K562 (cell line): ENCODE measurements around the gene SPATA31D3. TPM values are rescaled to one million over a fixed set of nuclear protein-coding genes. Genes with fewer than 3 reads are reported as not detected.

Source experiments
- ATAC-seq: fragments of 200-7000 bp; cut with Tn5 transposase; 3 replicates; pipeline ENCODE4 v1.9.1; 2020; ENCODE audit warnings: moderate library complexity
- BruUV-seq: library from RNA; stranded (reverse); fragments of 400-500 nt; replicated peaks from 2 replicates; lab custom pipeline; 2021; lab: Mats Ljungman, UMichigan
- CTCF ChIA-PET: fragments of 300-600 bp; formaldehyde crosslinking; extraction: SDS; loops from one replicate; lab custom pipeline; 2021; ENCODE audit warnings: low intra/inter-chr PET ratio; lab: Yijun Ruan, JAX
- POLR2A ChIA-PET: fragments of 300-600, 350-650 bp; sonication (Branson Sonifier 250); formaldehyde crosslinking; extraction: SDS; loops from one replicate; lab custom pipeline; 2021; ENCODE audit warnings: antibody characterized with exemption, inconsistent platforms; lab: Yijun Ruan, JAX
- DNase-seq, 4 experiments: peaks; one replicate each; pipeline versions ENCODE4 v3.0.0 to v3.0.0-alpha.2; 2011 to 2018; ENCODE audit warnings: low spot score in 3 of 4, mixed read lengths in 3 of 4; ENCODE audit errors: extremely low read depth in 1 of 4
- FAIRE-seq: peaks from 2 replicates; lab custom pipeline; 2011; peaks lifted over from hg19 to GRCh38; lab: Jason Lieb, UNC
- H2AFZ ChIP-seq: 2 replicates; pipeline ENCODE4 v1.6.0; 2011; ENCODE audit warnings: low read depth, low read length, control low read depth, inconsistent platforms
- H3K27ac ChIP-seq: fragments of 200-600 bp; 3 replicates; pipeline ENCODE4 v1.8.0; 2011; ENCODE audit warnings: low read depth, mild to moderate bottlenecking, control low read depth, inconsistent platforms, low read length, moderate library complexity, mixed read lengths; ENCODE audit errors: extremely low read depth
- H3K27me3 ChIP-seq, 2 experiments: fragments of 300-600 bp in 1 of 2; 2 replicates in 1 of 2; 3 replicates in 1 of 2; pipeline versions ENCODE4 v1.6.0 to v1.8.0; 2011; ENCODE audit warnings: inconsistent platforms in 2 of 2, low read length in 2 of 2, mild to moderate bottlenecking in 1 of 2, mixed read lengths in 1 of 2, moderate library complexity in 1 of 2; ENCODE audit not compliant: control insufficient read depth in 2 of 2, insufficient read depth in 2 of 2
- H3K36me3 ChIP-seq: fragments of 300-600 bp; 3 replicates; pipeline ENCODE4 v1.8.0; 2011; ENCODE audit warnings: mild to moderate bottlenecking, low read length, inconsistent platforms; ENCODE audit not compliant: control insufficient read depth, insufficient read depth
- H3K4me1 ChIP-seq, 2 experiments: fragments of 200-600 bp in 1 of 2; replicated peaks in 1 of 2; 2 replicates in 1 of 2; 3 replicates in 1 of 2; pipeline versions ENCODE4 v1.5.1 to v1.8.0; 2011; ENCODE audit warnings: inconsistent platforms in 2 of 2, low read length in 2 of 2, mild to moderate bottlenecking in 1 of 2, mixed read lengths in 1 of 2, moderate library complexity in 1 of 2; ENCODE audit not compliant: control insufficient read depth in 2 of 2, insufficient read depth in 2 of 2
- H3K4me2 ChIP-seq: 2 replicates; pipeline ENCODE4 v1.6.1; 2011; ENCODE audit warnings: low read length, control low read depth, inconsistent platforms, mixed read lengths; ENCODE audit not compliant: insufficient read depth
- H3K4me3 ChIP-seq: fragments of 200-600 bp; sonication (generic), shearing (Covaris generic); 2 replicates; pipeline ENCODE4 v1.5.1; 2016; ENCODE audit warnings: control low read depth, inconsistent platforms
- H3K79me2 ChIP-seq: fragments of 200-600 bp; 3 replicates; pipeline ENCODE4 v1.8.0; 2011; ENCODE audit warnings: low read length, inconsistent platforms; ENCODE audit not compliant: control insufficient read depth, insufficient read depth
- H3K9ac ChIP-seq, 2 experiments: 2 replicates each; pipeline versions ENCODE4 v1.6.0 to v1.6.1; 2011; ENCODE audit warnings: low read depth in 2 of 2, low read length in 2 of 2, control low read depth in 1 of 2, inconsistent platforms in 1 of 2, mild to moderate bottlenecking in 1 of 2, mixed read lengths in 1 of 2; ENCODE audit not compliant: insufficient read depth in 1 of 2
- H3K9me1 ChIP-seq: one replicate; pipeline ENCODE4 v1.6.0; 2011; ENCODE audit warnings: inconsistent platforms, mild to moderate bottlenecking, low read length, moderate library complexity; ENCODE audit not compliant: control insufficient read depth, insufficient read depth
- H3K9me3 ChIP-seq: replicated peaks from 2 replicates; pipeline ENCODE4 v1.5.1; 2011; ENCODE audit warnings: low read depth, low read length, inconsistent platforms; ENCODE audit not compliant: control insufficient read depth, insufficient read depth
- H4K20me1 ChIP-seq: replicated peaks from 2 replicates; pipeline ENCODE4 v1.6.1; 2011; ENCODE audit warnings: low read length, inconsistent platforms, mixed read lengths; ENCODE audit not compliant: control insufficient read depth, insufficient read depth
- ATF1 ChIP-seq, 2 experiments: fragments of 450-650 bp in 1 of 2; IDR thresholded peaks; 2 replicates each; pipeline ENCODE4 v1.6.1; 2016; ENCODE audit warnings: missing compliant biosample characterization in 1 of 2, missing genetic modification characterization in 1 of 2
- EHMT2 ChIP-seq: fragments of 450-650 bp; IDR thresholded peaks from 2 replicates; pipeline ENCODE4 v1.6.1; 2018; ENCODE audit warnings: antibody characterized with exemption
- HNRNPK ChIP-seq: fragments of 200-400 bp; formaldehyde crosslinking; IDR thresholded peaks from one replicate; pipeline ENCODE4 v1.6.1; 2018; ENCODE audit warnings: mild to moderate bottlenecking, low read depth, low read length; ENCODE audit not compliant: poor library complexity, severe bottlenecking
- SP1 ChIP-seq: sonication (generic); formaldehyde crosslinking; IDR thresholded peaks from 2 replicates; pipeline ENCODE4 v1.8.1; 2022; ENCODE audit warnings: mild to moderate bottlenecking, missing genetic modification reagents
- ZNF174 ChIP-seq: fragments of 250-450 bp; sonication (Bioruptor Pico); IDR thresholded peaks from 2 replicates; pipeline ENCODE4 v1.4.0; 2020; ENCODE audit warnings: mild to moderate bottlenecking
- ZNF561 ChIP-seq: fragments of 450-650 bp; formaldehyde crosslinking; conservative IDR thresholded peaks from 2 replicates; pipeline ENCODE4 v1.4.0; 2020; ENCODE audit warnings: mild to moderate bottlenecking, moderate library complexity
- WGBS: fragments of 100-300 bp; shearing (Covaris generic); methylation state at CpG from one replicate; pipeline ENCODE4 v1.1.6; 2016; ENCODE audit warnings: low coverage, mixed read lengths; ENCODE audit not compliant: insufficient coverage; ENCODE audit errors: missing lambda C conversion rate; 5-methylcytosine and 5-hydroxymethylcytosine counted together
- in situ Hi-C: fragments of 300-500 bp; cut with MboI; formaldehyde crosslinking; loops from 4 replicates; pipeline ENCODE4 v1.15.0; 2018; ENCODE audit warnings: inconsistent platforms, mixed read lengths
- intact Hi-C: fragments of 100-400 bp; cut with micrococcal nuclease; formaldehyde crosslinking; loops from 2 replicates; pipeline ENCODE4 v1.14.2; 2022
- polyA plus RNA-seq, 8 experiments: library from polyadenylated mRNA; depleted of rRNA in 4 of 8; stranded (reverse) in 5 of 8; unstranded in 3 of 8; fragments of >200 nt; fragmentation: Nextera tagmentation in 2 of 8; fragmentation: Illumina TruSeq in 1 of 8; extraction: Ambion mirVana in 2 of 8; extraction: Trizol in 1 of 8; gene quantifications; 2 replicates each; pipeline versions ENCODE4 v1.2.1 to v1.2.3, GENCODE V29; 2011 to 2014; ENCODE audit warnings: inconsistent platforms in 1 of 8, missing spikeins in 1 of 8
- total RNA-seq, 7 experiments: library from RNA; depleted of rRNA in 6 of 7; stranded (reverse); fragments of >200 nt in 6 of 7; fragmentation: Illumina TruSeq in 2 of 7; extraction: Trizol in 2 of 7; gene quantifications; 2 replicates each; pipeline versions ENCODE4 v1.2.1 to v1.2.3, GENCODE V29; 2011 to 2021; ENCODE audit warnings: low replicate concordance in 1 of 7

Gene SPATA31D3
- total and polyA plus RNA-seq, 9 of the 15 experiments (the other 6 are each of a cell fraction or from before 2014, with no cell fraction given), result not detected

DNA sequence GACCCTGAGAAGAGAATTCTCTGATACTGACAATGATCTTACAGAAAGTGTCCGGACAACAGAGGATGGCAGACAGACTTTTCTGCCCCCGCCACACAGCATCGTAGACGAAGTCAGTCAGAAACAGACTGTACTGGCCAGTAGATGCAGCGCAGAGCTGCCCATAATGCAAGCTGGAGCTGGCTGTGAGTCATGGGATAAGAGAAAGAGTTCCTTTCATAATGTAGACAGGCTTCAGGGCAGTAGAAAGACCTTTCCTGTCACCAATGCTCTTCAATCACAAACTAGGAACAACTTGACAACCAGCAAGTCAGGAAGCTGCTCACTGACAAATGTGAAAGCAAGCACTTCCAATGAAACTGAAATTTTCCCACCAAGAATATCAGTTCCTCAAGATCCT is 50.4 kb downstream of the SPATA31D3 start:
- 3% methylated on average over 5 of the region's 5 CpGs for WGBS
- DNase-seq, result no peak
- Histone ChIP-seq H3K4me1 (no peaks in the 10 kb centered on the region), H3K4me2 (no peak overlapping the region), H4K20me1 (no peaks in the 10 kb centered on the region), H3K36me3 (no peaks in the 10 kb centered on the region), H2AFZ (no peak overlapping the region), H3K9ac (no peak overlapping the region), H3K27ac (no peak overlapping the region), H3K27me3 (no peaks in the 10 kb centered on the region), H3K79me2 (no peaks in the 10 kb centered on the region), H3K9me3 (no peaks in the 10 kb centered on the region), H3K4me3 (no peak overlapping the region), H3K9me1 (no peaks in the 10 kb centered on the region)
- ChIA-PET CTCF (no interaction called here), POLR2A (no interaction called here)
- ATAC-seq, result no peak
- no TSS peak for BruUV-seq
- no peak for TF ChIP-seq EHMT2
- TF ChIP-seq ATF1 (CRISPR knock-in tag; IDR thresholded peaks at IDR 0.05), result no peak
- TF ChIP-seq ATF1 (tag; IDR thresholded peaks at IDR 0.05), result no peak
- no peak for TF ChIP-seq ZNF174 (CRISPR knock-in tag)
- no peak for TF ChIP-seq SP1 (CRISPR knock-in tag)
- no peak for TF ChIP-seq HNRNPK
- no peak for TF ChIP-seq ZNF561 (CRISPR knock-in tag)
- intact Hi-C loops, result no loop called here
- FAIRE-seq, result no peak
- in situ Hi-C loops, result no loop called here

Other genes starting within 250 kb of the SPATA31D3 start
- not detected in 2 replicates for gene SPATA31D4, start 15.1 kb upstream of the SPATA31D3 start, total RNA-seq (2014; rRNA removed)
- not detected in 2 replicates for gene SPATA31D4, start 15.1 kb upstream of the SPATA31D3 start, total RNA-seq (2014; rRNA removed; fragmentation: Illumina TruSeq; extraction: Trizol)
- not detected in 2 replicates for gene SPATA31D4, start 15.1 kb upstream of the SPATA31D3 start, total RNA-seq (2015; rRNA removed; fragmentation: Illumina TruSeq; extraction: Trizol)
- gene SPATA31D4, start 15.1 kb upstream of the SPATA31D3 start, total RNA-seq (2021), result not detected in 2 replicates
- not detected in 2 replicates for gene SPATA31D4, start 15.1 kb upstream of the SPATA31D3 start, polyA plus RNA-seq (2011; rRNA removed)
- not detected in 2 replicates for gene SPATA31D4, start 15.1 kb upstream of the SPATA31D3 start, polyA plus RNA-seq (2014; fragmentation: Illumina TruSeq; extraction: Trizol)
- not detected for gene SPATA31D4, start 15.1 kb upstream of the SPATA31D3 start, polyA plus RNA-seq (2014; fragmentation: Nextera tagmentation; extraction: Ambion mirVana)
- not detected in 2 replicates for gene SPATA31D4, start 15.1 kb upstream of the SPATA31D3 start, polyA plus RNA-seq (2014; rRNA removed)
- gene SPATA31D1, start 45.3 kb downstream of the SPATA31D3 start, total RNA-seq (2014; rRNA removed), result not detected in 2 replicates
- gene SPATA31D1, start 45.3 kb downstream of the SPATA31D3 start, total RNA-seq (2014; rRNA removed; fragmentation: Illumina TruSeq; extraction: Trizol), result not detected in 2 replicates
- not detected in 2 replicates for gene SPATA31D1, start 45.3 kb downstream of the SPATA31D3 start, total RNA-seq (2015; rRNA removed; fragmentation: Illumina TruSeq; extraction: Trizol)
- not detected in 2 replicates for gene SPATA31D1, start 45.3 kb downstream of the SPATA31D3 start, total RNA-seq (2021)
- gene SPATA31D1, start 45.3 kb downstream of the SPATA31D3 start, polyA plus RNA-seq (2011; rRNA removed), result not detected in 2 replicates
- gene SPATA31D1, start 45.3 kb downstream of the SPATA31D3 start, polyA plus RNA-seq (2014; fragmentation: Illumina TruSeq; extraction: Trizol), result not detected in 2 replicates
- not detected for gene SPATA31D1, start 45.3 kb downstream of the SPATA31D3 start, polyA plus RNA-seq (2014; fragmentation: Nextera tagmentation; extraction: Ambion mirVana)
- gene SPATA31D1, start 45.3 kb downstream of the SPATA31D3 start, polyA plus RNA-seq (2014; rRNA removed), result not detected in 2 replicates